ENCODE measurements around the gene ALS2CL. TPM values are rescaled to one million over a fixed set of nuclear protein-coding genes. Genes with fewer than 3 reads are reported as not detected.

Gene ALS2CL
- total RNA-seq, 2 experiments from 2014 or later: 5.1 TPM

DNA sequence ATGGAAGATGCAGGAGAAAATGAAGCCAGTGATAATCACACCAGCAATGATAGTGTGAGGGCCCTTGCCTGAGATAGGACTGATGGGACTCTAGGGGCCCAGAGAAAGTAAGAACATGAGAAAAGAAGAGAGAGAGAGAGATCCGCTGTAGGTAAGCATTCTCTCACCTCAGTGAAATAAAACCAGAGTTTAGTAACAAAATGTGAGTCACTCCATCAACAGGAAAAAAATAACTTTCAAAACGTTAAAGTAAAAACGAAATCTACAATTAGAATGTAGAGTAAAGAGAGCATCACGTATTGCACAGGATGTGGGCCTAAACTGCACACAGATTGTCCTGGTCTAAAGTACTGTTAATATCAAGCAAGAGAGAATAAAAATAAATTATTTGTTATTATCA is 30.9 kb upstream of the ALS2CL start:
- no peaks in the 10 kb centered on the region for H3K4me1 Mint-ChIP-seq (ENCODE audit: low read depth)
- H3K36me3 Mint-ChIP-seq (ENCODE audit: low read depth): no peaks in the 10 kb centered on the region
- H3K27ac Mint-ChIP-seq: no peak overlapping the region
- CTCF ChIA-PET: interaction anchor here (0.6 kb wide), 1 partner anchor 95 kb away, joined by 4 read pairs; no protein-coding TSS in a partner anchor
- H3K9me3 Mint-ChIP-seq: peaks cover 2% of the 10 kb centered on the region
- intact Hi-C loops (cut with micrococcal nuclease): no loop called here
- no peak for DNase-seq
- H3K4me3 Mint-ChIP-seq: no peak overlapping the region
- peaks cover 5% of the 10 kb centered on the region for H3K27me3 Mint-ChIP-seq (ENCODE audit: low read depth)

DNA sequence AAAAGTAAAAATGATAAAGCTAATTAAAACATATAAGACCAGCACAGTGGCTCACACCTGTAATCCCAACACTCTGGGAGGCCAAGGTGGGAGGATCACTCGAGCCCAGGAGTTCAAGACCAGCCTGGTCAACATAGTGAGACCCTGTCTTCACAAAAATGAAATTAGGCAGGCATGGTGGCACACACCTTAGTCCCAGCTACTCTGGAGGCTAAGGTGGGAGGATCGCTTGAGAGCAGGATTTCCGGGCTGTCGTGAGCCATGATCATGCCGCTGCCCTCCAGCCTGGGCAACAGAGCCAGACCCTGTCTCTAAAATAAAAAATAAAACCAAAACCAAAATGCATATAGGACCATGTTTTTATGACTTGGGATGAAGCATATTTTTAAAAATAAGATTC is 29.0 kb upstream of the ALS2CL start:
- Mint-ChIP-seq H3K27ac (no peak overlapping the region), H3K27me3 (ENCODE audit: low read depth) (peaks cover 9% of the 10 kb centered on the region), H3K4me3 (no peak overlapping the region), H3K4me1 (ENCODE audit: low read depth) (no peaks in the 10 kb centered on the region), H3K36me3 (ENCODE audit: low read depth) (no peaks in the 10 kb centered on the region), H3K9me3 (peaks cover 2% of the 10 kb centered on the region)
- intact Hi-C loops (cut with micrococcal nuclease): no loop called here
- CTCF ChIA-PET: no interaction called here
- no peak for DNase-seq

DNA sequence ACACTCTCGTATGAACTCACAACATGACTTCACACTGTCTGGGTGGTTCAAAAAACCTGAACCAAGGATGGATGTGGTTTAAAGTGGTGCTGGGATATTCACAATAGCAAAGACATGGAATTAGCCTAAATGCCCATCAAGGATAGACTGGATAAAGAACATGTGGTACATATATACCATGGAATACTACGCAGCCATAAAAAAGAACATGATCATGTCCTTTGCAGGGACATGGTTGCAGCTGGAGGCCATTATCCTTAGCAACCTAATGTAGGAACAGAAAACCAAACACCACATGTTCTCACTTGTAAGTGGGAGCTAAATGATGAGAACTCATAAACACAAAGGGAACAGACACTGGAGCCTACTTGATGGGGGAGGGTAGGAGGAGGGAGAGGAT is 27.5 kb upstream of the ALS2CL start:
- intact Hi-C loops (cut with micrococcal nuclease): no loop called here
- no peak overlapping the region for H3K27ac Mint-ChIP-seq
- CTCF ChIA-PET: no interaction called here

DNA sequence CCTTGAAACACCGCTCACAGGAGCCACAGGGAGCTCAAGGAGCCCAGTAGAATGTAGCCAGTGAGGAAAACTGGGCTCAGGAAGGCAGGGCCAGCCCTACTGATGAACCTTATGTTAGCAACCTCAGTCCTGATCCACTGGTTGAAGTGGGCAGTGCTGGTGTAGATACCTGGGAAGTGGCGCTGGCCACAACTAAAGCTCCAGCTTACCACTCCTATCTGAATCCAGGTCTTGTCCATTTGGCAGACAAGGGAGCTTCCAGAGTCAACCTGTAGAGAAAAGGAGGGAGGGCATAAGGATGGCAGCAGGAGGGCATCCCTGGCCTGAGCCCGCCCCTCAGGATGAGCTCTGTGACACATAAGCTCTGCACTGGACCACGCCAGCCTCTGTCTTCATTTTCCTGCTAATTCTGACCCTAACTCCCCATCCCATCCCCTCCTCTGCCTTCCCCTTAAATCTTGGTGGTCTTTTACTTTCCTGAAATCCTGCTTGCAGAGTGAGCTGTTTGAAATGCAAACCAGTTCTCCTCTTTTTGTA is 26.3 kb upstream of the ALS2CL start:
- CTCF ChIA-PET: interaction anchor here (0.7 to 1.3 kb wide), 2 partner anchors 176 to 204 kb away, joined by 3 read pairs; no protein-coding TSS in a partner anchor
- DNase-seq: no peak
- H3K9me3 Mint-ChIP-seq: peaks cover 2% of the 10 kb centered on the region
- H3K27ac Mint-ChIP-seq: no peak overlapping the region
- no peak overlapping the region for H3K4me3 Mint-ChIP-seq
- H3K27me3 Mint-ChIP-seq (ENCODE audit: low read depth): peaks cover 8% of the 10 kb centered on the region
- intact Hi-C loops (cut with micrococcal nuclease): no loop called here
- no peaks in the 10 kb centered on the region for H3K4me1 Mint-ChIP-seq (ENCODE audit: low read depth)
- H3K36me3 Mint-ChIP-seq (ENCODE audit: low read depth): no peaks in the 10 kb centered on the region

More for the DNA sequence above, 27.5 kb upstream of the ALS2CL start:
- no peak for DNase-seq
- Mint-ChIP-seq H3K4me1 (ENCODE audit: low read depth) (no peaks in the 10 kb centered on the region), H3K36me3 (ENCODE audit: low read depth) (no peaks in the 10 kb centered on the region), H3K27me3 (ENCODE audit: low read depth) (peaks cover 9% of the 10 kb centered on the region), H3K4me3 (no peak overlapping the region), H3K9me3 (peaks cover 2% of the 10 kb centered on the region)

DNA sequence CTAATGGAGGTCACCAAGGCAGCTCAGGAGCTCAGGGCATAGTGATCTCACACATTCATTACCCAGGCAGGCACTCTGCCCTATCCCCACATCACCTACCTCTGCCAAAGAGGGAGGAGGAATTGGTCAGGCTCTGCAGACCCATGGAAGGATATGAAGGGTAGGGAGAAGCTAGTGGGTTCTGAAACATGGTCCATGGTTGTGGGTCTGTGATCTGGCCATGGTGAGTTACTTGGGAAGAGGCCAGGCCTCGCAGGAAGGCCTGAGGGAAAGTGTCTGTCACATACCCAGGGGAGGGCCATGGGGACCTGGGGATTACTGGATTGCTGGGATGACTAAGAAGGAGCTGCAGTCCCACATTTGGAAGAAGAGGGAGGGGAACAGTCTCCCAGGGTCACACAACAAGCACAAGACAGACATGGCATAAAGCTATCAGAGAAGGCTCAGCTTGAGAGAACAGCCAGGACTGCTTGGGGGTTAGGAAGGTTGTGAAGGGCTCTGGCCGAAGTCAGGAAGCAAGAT is 25.6 kb upstream of the ALS2CL start:
- Mint-ChIP-seq H3K27me3 (ENCODE audit: low read depth) (peaks cover 8% of the 10 kb centered on the region), H3K4me1 (ENCODE audit: low read depth) (no peaks in the 10 kb centered on the region), H3K27ac (no peak overlapping the region), H3K4me3 (no peak overlapping the region), H3K36me3 (ENCODE audit: low read depth) (no peaks in the 10 kb centered on the region), H3K9me3 (peaks cover 2% of the 10 kb centered on the region)
- no peak for DNase-seq
- CTCF ChIA-PET: interaction anchor here (1.3 to 1.9 kb wide), 2 partner anchors 13 to 204 kb away, joined by 3 to 5 read pairs; no protein-coding TSS in a partner anchor
- intact Hi-C loops (cut with micrococcal nuclease): no loop called here

DNA sequence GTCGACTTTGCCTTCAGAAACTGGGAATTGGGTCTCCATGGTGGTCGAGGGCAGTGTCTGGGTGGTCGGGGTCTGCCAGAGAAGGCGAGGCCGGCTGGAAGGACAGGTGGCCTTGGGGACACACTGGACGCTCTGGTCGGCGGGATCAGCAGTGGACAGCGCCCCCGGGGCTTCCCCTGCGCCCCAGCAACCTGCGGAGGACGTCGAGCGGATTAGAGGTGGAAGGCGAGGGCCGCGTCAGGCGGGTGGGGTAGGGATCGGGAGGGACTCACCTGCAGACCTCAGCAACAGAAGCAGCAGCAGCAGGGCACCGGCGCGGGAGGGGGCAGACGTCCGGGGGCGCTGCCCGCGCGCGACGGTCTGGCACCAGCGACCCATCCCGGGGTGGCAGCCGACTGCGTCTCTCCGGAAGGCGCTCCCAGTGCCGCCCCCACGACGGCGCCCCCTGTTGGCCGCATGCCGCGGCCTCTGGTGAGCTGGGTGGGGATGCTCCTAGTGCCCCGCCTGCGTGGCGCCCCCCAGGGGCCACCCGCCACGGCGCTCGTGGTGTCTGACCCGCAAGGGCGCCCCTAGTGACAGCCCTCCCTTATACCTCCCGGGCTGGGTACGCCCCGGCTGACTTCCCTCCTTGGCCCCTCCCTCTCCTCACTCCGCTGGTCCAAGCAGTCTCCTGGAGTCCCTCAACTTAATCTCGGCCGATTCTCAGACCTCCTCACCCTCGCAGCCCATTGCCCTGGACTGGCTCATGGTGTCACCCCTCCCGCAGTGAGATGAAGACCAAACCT is 24.2 kb upstream of the ALS2CL start, which contains the start of gene PRSS50:
Gene PRSS50 (minus strand): TSS at position 423 of the 785 bp plus-strand sequence. CDS start 45 bp downstream, at position 378.
- Mint-ChIP-seq H3K9me3 (peaks cover 2% of the 10 kb centered on the region), H3K36me3 (ENCODE audit: low read depth) (no peaks in the 10 kb centered on the region), H3K4me3 (no peak within 1 kb of the TSS), H3K4me1 (ENCODE audit: low read depth) (no peaks in the 10 kb centered on the region), H3K27me3 (ENCODE audit: low read depth) (peaks cover 8% of the 10 kb centered on the region), H3K27ac (no peak within 1 kb of the TSS)
- intact Hi-C loops (cut with micrococcal nuclease): no loop called here
- DNase-seq: peak; percentile 29
- CTCF ChIA-PET: interaction anchor here (1.9 kb wide), 1 partner anchor 12 kb away, joined by 5 read pairs; no protein-coding TSS in a partner anchor

DNA sequence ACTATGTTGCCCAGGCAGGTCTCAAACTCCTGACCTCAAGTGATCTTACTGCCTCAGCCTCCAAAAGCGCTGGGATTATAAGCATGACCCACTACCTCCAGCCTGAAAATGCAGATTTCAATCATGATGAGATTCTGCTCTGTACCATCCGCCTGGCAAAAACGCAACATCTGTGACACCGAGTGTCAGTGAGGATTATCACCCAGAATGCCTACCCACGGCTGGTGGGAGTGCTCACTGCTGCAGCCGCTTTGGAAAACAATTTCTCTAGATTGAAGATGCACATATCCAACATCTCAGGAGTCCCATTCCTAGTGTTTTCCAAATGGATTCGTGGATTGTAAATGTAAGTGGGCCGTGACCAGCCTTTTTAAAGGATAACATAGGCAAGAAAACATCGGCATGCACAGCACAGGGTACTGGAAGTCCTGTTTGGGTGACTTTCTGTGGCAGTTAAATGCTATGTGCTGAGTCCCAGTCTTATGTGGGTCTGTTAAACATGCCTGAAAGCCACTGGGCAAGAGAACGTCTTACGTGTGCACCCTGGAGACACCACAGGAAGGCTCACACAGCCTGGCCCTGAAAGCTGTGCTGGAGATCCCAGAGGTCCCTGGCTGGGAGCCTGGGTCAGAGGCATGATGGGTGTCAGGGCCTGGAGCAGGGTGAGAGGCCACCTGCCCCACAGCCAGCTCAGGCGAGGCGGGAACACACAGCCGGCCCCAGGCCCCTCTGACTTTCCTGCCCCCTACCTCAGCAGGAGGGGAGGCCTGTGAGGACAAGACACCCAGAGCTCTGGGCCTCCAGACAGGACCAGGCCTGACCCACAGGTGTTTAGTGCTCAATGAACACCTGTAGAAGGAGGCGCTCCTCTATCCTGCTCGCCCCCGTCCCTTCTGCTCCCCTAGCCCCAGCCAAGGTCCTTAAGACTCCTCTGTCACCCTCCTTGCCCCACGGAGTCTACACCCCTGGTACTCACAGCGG is 23.3 kb upstream of the ALS2CL start:
- intact Hi-C loops (cut with micrococcal nuclease): no loop called here
- peaks cover 2% of the 10 kb centered on the region for H3K9me3 Mint-ChIP-seq
- DNase-seq: no peak
- H3K36me3 Mint-ChIP-seq (ENCODE audit: low read depth): no peaks in the 10 kb centered on the region
- H3K27me3 Mint-ChIP-seq (ENCODE audit: low read depth): peaks cover 8% of the 10 kb centered on the region
- H3K4me1 Mint-ChIP-seq (ENCODE audit: low read depth): no peaks in the 10 kb centered on the region
- H3K4me3 Mint-ChIP-seq: no peak overlapping the region
- H3K27ac Mint-ChIP-seq: no peak overlapping the region
- CTCF ChIA-PET: interaction anchor here (0.6 to 1.8 kb wide), 3 partner anchors 11 to 1099 kb away, joined by 3 to 7 read pairs (median 3); no protein-coding TSS in a partner anchor

DNA sequence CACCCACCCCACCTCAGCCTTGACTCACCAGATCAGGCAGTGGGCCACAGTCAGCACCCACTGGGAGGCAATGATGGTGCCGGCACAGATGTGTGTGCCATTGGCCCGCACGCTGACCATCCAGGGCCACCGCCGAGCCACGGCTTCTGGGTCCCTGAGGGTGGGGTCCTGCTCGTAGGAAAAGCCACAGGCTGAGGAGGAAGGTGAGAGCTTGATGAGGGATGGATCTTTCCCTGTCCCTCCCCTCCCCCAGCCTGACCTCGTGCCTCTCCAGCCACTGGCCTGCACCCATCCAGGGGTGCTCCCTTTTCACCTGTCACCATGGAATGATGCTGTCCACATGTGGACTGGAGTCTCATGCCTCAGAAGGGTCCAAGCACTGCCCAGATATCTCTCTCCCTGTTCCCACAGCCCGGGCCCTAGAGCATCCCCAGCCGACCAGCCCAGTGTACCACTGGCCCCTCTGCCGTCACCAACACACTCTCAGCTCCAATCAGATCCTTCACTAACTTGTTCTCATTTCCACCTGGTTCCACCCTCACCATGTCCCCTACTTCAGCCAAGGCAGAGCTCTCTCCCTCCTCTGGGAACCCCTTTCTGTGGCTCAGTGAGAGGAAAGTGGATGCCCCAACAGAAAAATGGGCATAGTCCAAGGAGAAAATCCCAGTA is 22.2 kb upstream of the ALS2CL start:
- H3K4me3 Mint-ChIP-seq: no peak overlapping the region
- CTCF ChIA-PET: interaction anchor here (0.6 to 1.8 kb wide), 2 partner anchors 10 to 1100 kb away, joined by 3 to 7 read pairs; no protein-coding TSS in a partner anchor
- no peak overlapping the region for H3K27ac Mint-ChIP-seq
- intact Hi-C loops (cut with micrococcal nuclease): no loop called here
- DNase-seq: no peak
- peaks cover 4% of the 10 kb centered on the region for H3K27me3 Mint-ChIP-seq (ENCODE audit: low read depth)
- no peaks in the 10 kb centered on the region for H3K4me1 Mint-ChIP-seq (ENCODE audit: low read depth)
- no peaks in the 10 kb centered on the region for H3K36me3 Mint-ChIP-seq (ENCODE audit: low read depth)
- no peaks in the 10 kb centered on the region for H3K9me3 Mint-ChIP-seq

DNA sequence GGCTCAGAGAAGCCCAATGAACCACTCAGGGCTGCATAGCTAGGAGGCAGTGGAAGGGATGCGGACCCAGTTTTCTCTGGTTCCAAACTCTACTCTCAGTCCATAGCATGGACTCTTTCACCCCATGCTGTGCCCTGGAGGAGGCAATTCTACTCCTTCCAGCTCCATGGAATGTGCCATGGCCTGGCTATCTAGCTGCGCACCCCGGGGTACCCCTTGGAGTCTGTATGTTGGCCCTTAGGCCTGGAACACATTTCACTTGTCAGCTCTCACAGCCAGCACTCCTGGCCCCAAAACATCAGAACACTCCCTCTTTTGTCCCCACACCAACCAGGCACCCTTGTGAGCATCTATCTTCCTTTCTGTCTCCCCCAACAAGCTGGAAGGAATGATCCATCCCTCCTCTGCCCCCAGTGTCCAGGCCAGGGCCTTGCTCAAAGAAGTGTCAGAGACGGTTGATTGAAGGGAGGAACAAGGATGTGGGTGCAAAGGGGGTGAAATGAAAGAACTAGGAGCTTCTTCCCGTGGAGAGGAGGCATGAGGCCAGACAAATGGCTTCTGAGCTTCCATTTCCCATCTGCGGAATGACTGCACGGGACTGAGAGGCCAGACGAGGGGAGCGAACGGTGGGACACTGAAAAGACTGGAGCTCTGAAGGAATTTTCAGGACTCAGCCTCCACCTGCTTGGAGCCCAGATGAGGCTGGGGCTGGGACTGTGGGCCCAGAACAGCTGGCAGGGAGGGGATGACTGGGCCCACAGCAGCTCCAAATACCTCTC is 21.4 kb upstream of the ALS2CL start:
- CTCF ChIA-PET: interaction anchor here (1.8 kb wide), 1 partner anchor 9 kb away, joined by 7 read pairs; no protein-coding TSS in a partner anchor
- Mint-ChIP-seq H3K27ac (no peak overlapping the region), H3K4me3 (no peak overlapping the region), H3K4me1 (ENCODE audit: low read depth) (no peaks in the 10 kb centered on the region), H3K27me3 (ENCODE audit: low read depth) (peaks cover 4% of the 10 kb centered on the region), H3K36me3 (ENCODE audit: low read depth) (no peaks in the 10 kb centered on the region), H3K9me3 (no peaks in the 10 kb centered on the region)
- intact Hi-C loops (cut with micrococcal nuclease): no loop called here
- no peak for DNase-seq

DNA sequence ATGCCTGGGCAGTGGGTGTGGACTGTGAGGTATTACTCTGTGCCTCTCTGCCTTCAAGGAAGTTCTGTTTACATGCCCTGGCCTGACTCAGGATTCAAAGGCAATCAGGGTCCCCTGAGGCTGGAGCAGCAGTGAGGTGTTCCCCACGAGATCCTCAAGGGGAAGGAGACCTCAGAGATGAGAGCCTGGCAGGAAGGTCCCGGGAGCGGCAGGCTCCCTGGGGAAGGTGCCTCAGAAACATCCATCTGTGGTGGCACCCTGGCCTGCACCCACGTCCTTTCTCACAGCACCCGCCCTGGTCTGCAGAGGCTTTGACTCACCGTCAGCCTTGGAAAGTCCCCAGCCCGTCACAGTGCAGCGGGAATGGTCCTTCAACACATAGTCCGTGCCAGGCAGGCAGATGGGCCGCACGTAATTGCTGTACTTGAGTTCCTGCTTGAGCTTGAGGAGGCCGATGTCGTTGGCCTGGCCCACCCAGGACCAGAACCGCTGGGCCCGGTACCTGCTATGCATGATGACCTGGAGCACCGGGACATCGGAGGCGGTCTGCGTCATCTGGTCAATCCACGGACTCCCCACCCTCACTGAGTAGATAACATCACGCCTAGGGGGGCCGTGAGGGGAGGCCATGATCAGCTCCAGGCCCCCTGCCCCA is 20.5 kb upstream of the ALS2CL start:
- Mint-ChIP-seq H3K4me3 (no peak overlapping the region), H3K9me3 (no peaks in the 10 kb centered on the region), H3K27me3 (ENCODE audit: low read depth) (peaks cover 4% of the 10 kb centered on the region), H3K36me3 (ENCODE audit: low read depth) (no peaks in the 10 kb centered on the region), H3K4me1 (ENCODE audit: low read depth) (no peaks in the 10 kb centered on the region), H3K27ac (no peak overlapping the region)
- no peak for DNase-seq
- intact Hi-C loops (cut with micrococcal nuclease): no loop called here
- CTCF ChIA-PET: no interaction called here
